Stimulated activated CD4-positive, alpha-beta T cell treated with anti-CD3 and anti-CD28 coated beads, TNF-alpha, amount 100 ng/mL, for 24 hours (primary cell): Measurements from ENCODE around the gene SLC22A13.
"Not testable (repeated sequence)": the region's sequence is repeated elsewhere in the genome, so short reads cannot be mapped to it uniquely, and the experiment has no call there.

Experiments used
- DNase-seq, 3 experiments: peaks; one replicate each; pipeline ENCODE4 v3.0.0-alpha.2; 2020; ENCODE audit warnings: low read depth in 3 of 3

The SLC22A13 gene

GRCh38 chr3:38265604-38266307 is at the start of gene SLC22A13:
SLC22A13 (plus strand) TSS chr3:38265812; CDS start chr3:38265861, 49 bp downstream.
- DNase-seq = no peak

- no peak for DNase-seq
Observed at GRCh38 chr3:38219609-38220197, 45.9 kb upstream of the SLC22A13 start.

GRCh38 chr3:38221005-38221404 is 44.6 kb upstream of the SLC22A13 start:
- no peak for DNase-seq

- no peak for DNase-seq
Observed at GRCh38 chr3:38222032-38222634, 43.5 kb upstream of the SLC22A13 start.

- no peak for DNase-seq
Observed at GRCh38 chr3:38224357-38224756, 41.3 kb upstream of the SLC22A13 start.

GRCh38 chr3:38226273-38226672 is 39.3 kb upstream of the SLC22A13 start:
- no peak for DNase-seq

- no peak for DNase-seq
Observed at GRCh38 chr3:38227989-38228388, 37.6 kb upstream of the SLC22A13 start.

GRCh38 chr3:38229036-38229435 is 36.6 kb upstream of the SLC22A13 start:
- DNase-seq = no peak

- DNase-seq = no peak
Observed at GRCh38 chr3:38232701-38233100, 32.9 kb upstream of the SLC22A13 start.

GRCh38 chr3:38235466-38235865 is 30.1 kb upstream of the SLC22A13 start:
- DNase-seq = no peak

- no peak for DNase-seq
Observed at GRCh38 chr3:38238416-38239008, 27.1 kb upstream of the SLC22A13 start.

GRCh38 chr3:38242812-38243211 is 22.8 kb upstream of the SLC22A13 start:
- DNase-seq = not testable (repeated sequence)

- no peak for DNase-seq
Observed at GRCh38 chr3:38245930-38246329, 19.7 kb upstream of the SLC22A13 start.

- no peak for DNase-seq
Observed at GRCh38 chr3:38247366-38248035, 18.1 kb upstream of the SLC22A13 start.

GRCh38 chr3:38250198-38250597 is 15.4 kb upstream of the SLC22A13 start:
- no peak for DNase-seq

- DNase-seq = no peak
Observed at GRCh38 chr3:38251197-38251596, 14.4 kb upstream of the SLC22A13 start.

GRCh38 chr3:38253704-38254103 is 11.9 kb upstream of the SLC22A13 start:
- DNase-seq = no peak

- no peak for DNase-seq
Observed at GRCh38 chr3:38254872-38255271, 10.7 kb upstream of the SLC22A13 start.

- DNase-seq = no peak
Observed at GRCh38 chr3:38255627-38256026, 10.0 kb upstream of the SLC22A13 start.

GRCh38 chr3:38257583-38257982 is 8.0 kb upstream of the SLC22A13 start:
- no peak for DNase-seq

GRCh38 chr3:38260474-38260873 is 5.1 kb upstream of the SLC22A13 start:
- DNase-seq = no peak

GRCh38 chr3:38264353-38264771 is 1.2 kb upstream of the SLC22A13 start:
- DNase-seq = no peak
